Measurements from ENCODE around the gene S1PR3.

S1PR3 gene

GRCh38 chr9:88949425-88949824 lies 41.8 kb upstream of the S1PR3 start:
- no peaks in the 10 kb centered on the region for H3K9me3 ChIP-seq (ENCODE audit: severe bottlenecking)
- no peaks in the 10 kb centered on the region for H3K36me3 ChIP-seq
- TF ChIP-seq CTCF (IDR thresholded peaks at IDR 0.05; ENCODE audit: low read depth, low read length) = no peak
- DNase-seq = no peak
- no peaks in the 10 kb centered on the region for H3K27me3 ChIP-seq (ENCODE audit: insufficient read depth, low read depth, severe bottlenecking)
- no peak overlapping the region for H3K4me3 ChIP-seq (ENCODE audit: low read depth, low read length)
- no peak overlapping the region for H3K27ac ChIP-seq

GRCh38 chr9:88949961-88950340 lies 41.3 kb upstream of the S1PR3 start:
- Histone ChIP-seq H3K36me3 (no peaks in the 10 kb centered on the region), H3K9me3 (ENCODE audit: severe bottlenecking) (no peaks in the 10 kb centered on the region), H3K4me3 (ENCODE audit: low read depth, low read length) (no peak overlapping the region), H3K27ac (no peak overlapping the region), H3K27me3 (ENCODE audit: insufficient read depth, low read depth, severe bottlenecking) (no peaks in the 10 kb centered on the region)
- DNase-seq = no peak
- no peak for TF ChIP-seq CTCF (IDR thresholded peaks at IDR 0.05; ENCODE audit: low read depth, low read length)

GRCh38 chr9:88950341-88951154 lies 40.7 kb upstream of the S1PR3 start:
- H3K27me3 ChIP-seq (ENCODE audit: insufficient read depth, low read depth, severe bottlenecking) = no peaks in the 10 kb centered on the region
- no peak for TF ChIP-seq CTCF (IDR thresholded peaks at IDR 0.05; ENCODE audit: low read depth, low read length)
- no peak overlapping the region for H3K4me3 ChIP-seq (ENCODE audit: low read depth, low read length)
- no peak for DNase-seq
- H3K36me3 ChIP-seq = no peaks in the 10 kb centered on the region
- H3K27ac ChIP-seq = no peak overlapping the region
- no peaks in the 10 kb centered on the region for H3K9me3 ChIP-seq (ENCODE audit: severe bottlenecking)

DNA sequence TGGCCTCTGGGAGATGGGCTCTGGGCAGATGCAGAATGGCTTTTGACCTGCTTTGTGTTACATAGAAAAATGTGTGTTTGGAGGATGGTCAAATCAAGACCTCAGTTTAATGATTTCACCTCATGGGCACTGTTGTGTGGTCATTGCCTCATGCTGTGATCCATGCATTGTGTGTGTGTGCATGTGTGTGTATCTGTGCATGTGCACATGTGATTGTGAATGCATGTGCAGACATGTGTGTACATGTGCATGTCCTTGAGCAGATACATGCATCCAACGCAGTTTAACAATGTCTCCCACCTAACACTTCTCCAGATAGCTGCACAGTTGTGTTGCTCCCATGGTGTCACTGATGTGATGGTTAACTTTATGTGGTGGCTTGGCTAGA lies 40.1 kb upstream of the S1PR3 start:
- no peaks in the 10 kb centered on the region for H3K36me3 ChIP-seq
- TF ChIP-seq CTCF (IDR thresholded peaks at IDR 0.05; ENCODE audit: low read depth, low read length) = no peak
- no peak for DNase-seq
- H3K9me3 ChIP-seq (ENCODE audit: severe bottlenecking) = no peaks in the 10 kb centered on the region
- H3K4me3 ChIP-seq (ENCODE audit: low read depth, low read length) = no peak overlapping the region
- no peaks in the 10 kb centered on the region for H3K27me3 ChIP-seq (ENCODE audit: insufficient read depth, low read depth, severe bottlenecking)
- H3K27ac ChIP-seq = no peak overlapping the region

DNA sequence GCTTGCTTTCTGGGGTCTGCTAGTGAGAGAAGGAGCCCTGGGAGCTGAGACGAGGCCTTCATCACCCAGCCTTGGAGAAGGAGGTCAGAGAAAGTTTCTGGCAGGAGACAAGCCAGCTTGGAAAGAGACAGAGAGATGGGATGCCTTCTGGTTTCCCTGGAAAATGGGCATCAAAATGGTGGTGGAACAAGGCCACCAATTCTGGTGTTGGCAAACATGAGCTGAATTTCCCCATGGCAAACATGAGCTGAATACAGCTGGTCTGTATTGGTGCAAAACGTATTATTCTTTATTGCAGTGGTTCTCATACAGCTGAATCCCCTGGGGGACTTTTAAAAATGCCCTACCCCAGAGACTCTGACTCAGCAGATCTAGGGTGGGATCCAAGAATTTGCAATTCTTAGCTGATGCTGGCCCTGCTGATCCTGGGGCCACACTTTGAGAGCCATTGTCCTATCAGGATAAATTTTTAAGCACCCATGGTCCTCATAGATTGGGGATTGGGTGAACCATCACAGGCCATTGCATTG lies 39.1 kb upstream of the S1PR3 start:
- DNase-seq = no peak
- TF ChIP-seq CTCF (IDR thresholded peaks at IDR 0.05; ENCODE audit: low read depth, low read length) = no peak
- Histone ChIP-seq H3K9me3 (ENCODE audit: severe bottlenecking) (no peaks in the 10 kb centered on the region), H3K36me3 (no peaks in the 10 kb centered on the region), H3K4me3 (ENCODE audit: low read depth, low read length) (no peak overlapping the region), H3K27ac (no peak overlapping the region), H3K27me3 (ENCODE audit: insufficient read depth, low read depth, severe bottlenecking) (no peaks in the 10 kb centered on the region)

DNA sequence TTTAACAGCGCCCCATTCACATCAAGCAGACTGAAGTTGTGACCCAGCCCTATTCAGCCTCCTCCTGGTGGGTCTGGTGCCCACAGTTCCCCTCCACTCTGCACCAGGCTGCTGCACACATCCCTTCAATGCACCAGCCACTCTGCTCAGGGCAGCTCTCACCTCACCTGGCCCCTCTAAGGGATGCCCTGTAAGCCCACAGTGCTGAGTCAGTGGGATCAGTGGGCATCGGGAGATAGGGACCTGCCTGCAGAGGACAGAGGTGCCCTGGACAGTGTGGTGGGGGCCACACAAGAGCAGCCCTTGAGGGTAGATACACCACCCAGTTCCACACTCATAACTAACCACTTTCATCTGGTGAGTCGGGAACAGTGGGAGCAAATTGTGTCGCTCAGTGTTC lies 38.3 kb upstream of the S1PR3 start:
- Histone ChIP-seq H3K27ac (no peak overlapping the region), H3K4me3 (ENCODE audit: low read depth, low read length) (no peak overlapping the region), H3K9me3 (ENCODE audit: severe bottlenecking) (no peaks in the 10 kb centered on the region), H3K36me3 (no peaks in the 10 kb centered on the region), H3K27me3 (ENCODE audit: insufficient read depth, low read depth, severe bottlenecking) (no peaks in the 10 kb centered on the region)
- no peak for DNase-seq
- TF ChIP-seq CTCF (IDR thresholded peaks at IDR 0.05; ENCODE audit: low read depth, low read length) = no peak

Data from WERI-Rb-1 (cell line).